GM12873 (cell line): ENCODE data around the gene OGDH.

Experiments
- CTCF ChIP-seq: IDR thresholded peaks from 2 replicates; pipeline ENCODE4 v1.5.1; 2012; ENCODE audit warnings: low read depth, mild to moderate bottlenecking, moderate library complexity, low read length, control low read depth; ENCODE audit not compliant: insufficient read depth; ENCODE audit errors: missing control alignments

The OGDH gene

DNA sequence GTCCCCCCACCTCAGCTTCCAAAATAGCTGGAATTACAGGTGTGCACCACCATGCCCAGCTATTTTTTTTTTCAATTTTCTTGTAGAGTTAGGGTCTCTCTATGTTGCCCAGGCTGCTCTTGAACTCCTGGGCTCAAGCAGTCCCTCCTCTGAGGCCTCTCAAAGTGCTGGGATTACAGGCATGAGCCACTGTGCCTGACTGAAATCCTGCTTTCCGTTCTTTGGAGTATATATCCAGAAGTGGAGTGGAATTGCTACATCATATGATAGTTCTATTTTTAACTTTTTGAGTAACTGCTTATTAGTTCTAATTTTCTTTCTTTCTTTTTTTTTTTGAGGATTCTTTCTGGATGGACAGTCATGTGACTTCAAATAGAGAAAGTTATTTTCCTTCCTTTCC lies 79.3 kb downstream of the OGDH start:
- TF ChIP-seq CTCF: no peak

GRCh38 chr7:44689427-44689826 lies 83.0 kb downstream of the OGDH start:
- TF ChIP-seq CTCF: no peak

DNA sequence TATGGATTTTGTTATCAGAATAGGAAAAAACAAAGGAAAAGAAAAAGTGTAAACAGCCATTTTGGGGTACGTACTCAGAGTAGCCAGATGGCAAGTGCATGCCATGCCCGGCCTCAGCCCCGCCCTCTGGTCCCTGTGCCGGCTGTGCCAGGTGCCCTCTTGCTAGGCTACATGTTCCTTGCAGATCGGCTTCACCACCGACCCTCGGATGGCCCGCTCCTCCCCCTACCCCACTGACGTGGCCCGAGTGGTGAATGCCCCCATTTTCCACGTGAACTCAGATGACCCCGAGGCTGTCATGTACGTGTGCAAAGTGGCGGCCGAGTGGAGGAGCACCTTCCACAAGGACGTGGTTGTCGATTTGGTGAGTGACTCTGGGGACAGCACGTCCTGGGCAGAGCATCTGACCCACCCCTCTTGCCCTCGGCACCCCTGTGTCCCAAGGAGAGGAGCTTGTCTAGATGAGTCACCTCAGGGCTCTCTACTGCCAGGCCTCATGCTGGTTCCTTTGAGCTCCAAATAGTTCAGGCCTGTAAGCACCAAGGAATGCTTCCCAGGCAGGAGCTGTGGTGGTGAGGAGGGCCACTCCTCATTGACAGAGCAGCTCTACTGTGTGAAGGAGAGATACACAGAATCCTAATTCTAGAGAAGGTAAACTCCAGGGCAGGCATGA lies 87.3 kb downstream of the OGDH start:
- TF ChIP-seq CTCF: no peak

- no peak for TF ChIP-seq CTCF
These were observed 87.9 kb downstream of the OGDH start for GRCh38 chr7:44694326-44694725.

DNA sequence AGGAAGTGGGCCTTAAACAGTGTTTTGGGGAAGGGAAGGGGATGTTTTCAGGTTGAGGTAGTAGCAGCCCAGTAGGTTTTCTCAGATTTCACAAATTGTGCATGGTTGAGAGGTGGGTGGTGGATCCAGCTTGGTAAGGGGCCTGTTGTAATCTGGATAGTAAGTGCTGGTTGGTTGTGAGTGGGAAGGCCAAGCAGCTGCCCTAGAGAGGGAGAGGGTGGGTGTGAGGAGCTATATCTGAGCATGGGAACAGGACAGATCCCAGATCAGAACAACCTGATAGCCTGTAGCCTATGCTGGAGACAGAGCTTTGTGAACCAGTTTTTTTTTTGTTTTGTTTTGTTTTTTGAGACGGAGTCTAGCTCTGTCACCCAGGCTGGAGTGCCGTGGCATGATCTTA lies 88.3 kb downstream of the OGDH start:
- TF ChIP-seq CTCF: no peak

DNA sequence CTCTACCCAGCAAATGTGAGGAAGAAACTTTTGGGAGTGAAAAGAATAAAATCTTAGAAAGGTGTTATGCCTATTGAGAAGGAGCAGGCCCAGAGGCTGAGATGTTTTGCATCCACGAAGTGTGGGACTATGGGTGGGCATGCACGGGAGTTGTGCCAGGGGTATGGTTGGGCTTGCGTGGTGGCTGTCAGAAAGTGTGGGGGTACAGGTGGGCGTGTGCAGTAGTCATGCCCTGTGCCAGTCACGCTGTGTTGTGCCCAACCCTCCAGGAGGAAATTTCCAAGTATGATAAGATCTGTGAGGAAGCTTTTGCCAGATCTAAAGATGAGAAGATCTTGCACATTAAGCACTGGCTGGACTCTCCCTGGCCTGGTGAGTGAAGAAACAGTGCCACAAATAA lies 89.3 kb downstream of the OGDH start:
- TF ChIP-seq CTCF: no peak

- TF ChIP-seq CTCF: no peak
These were observed 90.3 kb downstream of the OGDH start for GRCh38 chr7:44696728-44697127.
